Measurements from ENCODE around the gene NANS.
"Not testable (repeated sequence)": the region's sequence is repeated elsewhere in the genome, so short reads cannot be mapped to it uniquely, and the experiment has no call there.

NANS gene

DNA sequence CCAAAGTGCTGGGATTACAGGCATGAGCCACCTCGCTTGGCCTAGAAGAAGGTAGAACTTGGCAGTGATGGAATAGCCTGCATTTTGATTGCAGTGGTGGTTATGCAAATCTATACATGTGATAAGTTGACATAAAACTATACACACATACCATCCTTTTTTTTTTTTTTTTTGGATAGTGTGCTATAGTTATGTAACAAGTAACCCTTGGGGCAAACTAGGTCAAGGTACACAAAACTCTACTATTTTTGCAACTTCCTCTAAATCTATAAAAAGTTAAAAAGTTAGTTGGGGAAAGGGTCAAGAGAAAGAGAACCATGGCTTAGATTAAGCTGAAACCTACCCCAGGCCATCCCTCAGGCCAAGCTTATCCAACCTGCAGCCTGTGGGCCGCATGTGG, 51.4 kb downstream of the NANS start:
- DNase-seq = no peak

GRCh38 chr9:98108531-98109031, 52.0 kb downstream of the NANS start:
- no peak for DNase-seq

DNA sequence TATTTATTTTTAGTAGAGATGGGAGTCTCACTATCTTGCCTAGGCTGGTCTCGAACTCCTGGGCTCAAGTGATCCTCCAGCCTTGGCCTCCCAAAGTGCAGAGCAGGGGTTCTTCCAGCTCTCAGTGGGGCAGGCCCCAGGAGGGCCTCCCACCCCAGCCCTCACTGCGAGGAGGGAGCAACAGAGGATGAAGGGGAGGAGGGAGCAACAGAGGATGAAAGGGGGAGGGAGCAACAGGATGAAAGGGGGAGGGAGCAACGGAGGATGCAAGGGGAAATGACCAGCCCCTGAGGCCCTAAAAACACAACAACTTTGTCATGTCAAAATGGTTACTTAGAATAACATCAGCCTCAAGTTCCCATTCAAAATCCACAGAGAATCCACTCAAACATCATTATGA, 52.5 kb downstream of the NANS start:
- no peak for DNase-seq

GRCh38 chr9:98117097-98117496, 60.6 kb downstream of the NANS start:
- not testable (repeated sequence) for DNase-seq

DNA sequence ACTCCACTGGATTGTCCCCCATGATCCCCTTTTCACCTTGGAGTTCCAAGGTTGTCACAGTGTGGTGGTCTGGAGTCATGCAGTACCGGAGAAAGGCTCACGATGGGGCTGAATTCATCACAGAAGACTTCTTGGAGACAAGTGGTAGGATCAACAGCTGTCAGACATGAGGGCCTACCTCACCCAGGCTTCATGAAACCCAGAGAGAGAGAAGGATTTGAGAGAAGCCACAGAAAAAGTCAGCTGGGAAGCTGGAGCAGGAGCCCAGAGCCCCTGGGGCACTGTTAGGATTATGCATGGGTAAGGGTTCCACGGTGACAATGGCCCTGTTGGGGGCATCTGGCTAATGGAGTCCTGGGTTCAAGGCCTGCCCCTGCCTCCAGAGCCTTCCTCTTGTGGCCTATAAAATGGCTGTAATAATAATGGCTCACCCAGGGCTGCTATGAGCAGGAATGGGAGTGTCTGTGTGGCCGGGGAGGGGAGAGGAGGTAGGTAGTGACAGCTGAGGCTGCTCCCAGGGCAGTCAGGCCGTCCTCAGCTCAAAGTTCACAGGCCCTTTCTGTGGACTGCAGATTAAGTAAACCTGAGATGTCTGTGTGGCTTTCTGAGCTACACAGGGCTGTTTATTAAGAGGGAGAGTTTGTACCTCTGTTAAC, 61.6 kb downstream of the NANS start:
- DNase-seq = peak; percentile 47

- peak; percentile 71 for DNase-seq
Observed at GRCh38 chr9:98118640-98119601, 62.4 kb downstream of the NANS start, which contains the start of gene TRIM14. Gene TRIM14, minus strand, starts transcription at chr9:98119222. Its CDS starts 34 bp downstream, at chr9:98119188.

- DNase-seq = no peak
Observed at GRCh38 chr9:98120476-98120875, 63.9 kb downstream of the NANS start.

DNA sequence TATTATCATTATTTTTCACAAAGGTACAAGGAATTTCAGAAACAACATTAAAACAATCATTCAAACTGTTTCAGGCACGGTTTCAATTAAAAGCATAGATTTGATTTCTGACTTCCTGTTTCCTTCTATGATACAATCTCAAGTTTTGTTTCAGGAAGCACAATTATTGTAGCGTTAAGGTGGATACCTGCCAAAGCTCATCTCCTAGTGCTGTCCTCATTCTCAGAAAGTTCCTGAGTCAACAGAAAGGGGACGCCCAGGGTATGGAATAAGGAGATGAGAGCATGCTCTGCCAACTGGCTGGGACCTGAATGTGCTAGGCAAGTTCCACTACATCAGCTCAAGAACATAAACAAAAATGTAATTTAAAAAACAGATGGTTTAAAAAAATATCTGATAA, 64.5 kb downstream of the NANS start:
- no peak for DNase-seq

- not testable (repeated sequence) for DNase-seq
Observed at GRCh38 chr9:98124091-98124490, 67.6 kb downstream of the NANS start.

DNA sequence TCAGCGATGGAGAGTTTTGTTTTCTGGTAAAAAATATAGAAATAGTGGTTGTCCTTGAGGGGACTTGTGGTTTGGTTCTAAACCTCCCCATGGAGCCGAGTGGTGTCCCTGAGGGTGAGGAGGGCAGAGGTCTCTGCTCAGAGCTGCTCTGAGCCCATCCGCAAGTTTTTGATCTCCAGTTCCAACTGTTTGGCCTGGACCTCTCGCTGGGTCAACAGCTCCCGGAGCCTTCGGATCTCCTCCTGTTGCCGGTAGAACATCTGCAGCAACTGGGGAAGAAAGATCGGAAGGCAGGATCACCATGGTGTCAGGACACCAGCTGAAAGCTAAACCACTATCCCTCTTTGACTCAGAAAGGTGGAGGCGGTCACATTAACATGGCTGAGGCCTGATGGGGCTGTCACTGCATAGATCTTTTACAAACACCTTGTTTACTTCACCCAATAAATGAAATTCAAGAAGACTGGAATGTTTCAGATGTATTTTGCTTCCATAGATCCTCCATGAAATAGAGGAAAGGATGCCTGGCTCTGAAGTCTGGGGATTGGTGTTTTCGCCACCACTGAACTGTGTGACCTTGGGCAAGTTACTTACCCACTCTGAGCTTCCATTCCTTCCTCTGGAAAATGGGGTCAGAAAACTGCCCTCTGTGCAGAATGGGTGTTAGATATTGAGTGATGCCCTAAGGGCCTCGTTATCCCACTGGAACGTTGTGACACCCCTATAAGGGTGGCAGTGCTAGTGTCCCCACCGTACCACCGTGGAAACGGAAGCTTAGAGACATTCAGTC, 68.3 kb downstream of the NANS start:
- DNase-seq = no peak

DNA sequence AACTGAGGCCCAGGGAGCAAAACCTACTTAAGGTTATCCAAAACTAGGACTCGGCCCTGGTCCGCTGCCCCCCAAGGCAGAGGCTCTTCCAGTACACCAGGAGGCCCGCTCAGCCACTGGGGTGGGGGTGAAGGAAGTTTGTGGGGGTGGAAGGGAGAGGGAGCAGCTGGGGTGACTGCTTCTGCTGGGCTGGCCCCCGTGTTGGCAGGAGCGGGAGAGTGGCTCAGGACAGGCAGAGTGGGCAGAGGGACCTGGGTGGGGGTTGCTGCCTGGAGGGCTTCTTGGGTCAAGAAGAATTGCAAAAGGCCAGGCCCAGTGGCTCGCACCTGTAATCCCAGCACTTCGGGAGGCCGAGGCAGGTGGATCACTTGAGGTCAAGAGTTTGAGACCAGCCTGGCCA, 70.7 kb downstream of the NANS start:
- no peak for DNase-seq

DNA sequence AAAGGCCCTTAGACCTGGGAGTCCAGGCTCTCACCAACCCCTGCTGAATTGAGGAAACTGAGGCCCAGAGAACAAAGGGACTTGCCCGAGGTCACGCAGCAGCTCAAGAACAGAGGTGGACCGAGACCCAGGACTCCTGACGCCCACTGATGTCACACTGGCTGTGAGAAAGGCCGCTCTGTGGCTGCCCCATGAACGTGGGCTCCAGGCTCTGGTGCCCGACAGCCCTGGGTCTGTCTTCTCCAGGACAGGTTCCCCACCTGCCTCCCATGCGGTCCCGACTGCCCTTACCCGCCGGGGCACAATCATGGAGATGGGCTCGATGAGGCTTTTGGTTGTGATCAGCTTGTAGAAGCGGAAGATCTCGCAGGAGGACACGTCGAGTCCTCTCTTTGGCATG, 71.8 kb downstream of the NANS start:
- DNase-seq = no peak

DNA sequence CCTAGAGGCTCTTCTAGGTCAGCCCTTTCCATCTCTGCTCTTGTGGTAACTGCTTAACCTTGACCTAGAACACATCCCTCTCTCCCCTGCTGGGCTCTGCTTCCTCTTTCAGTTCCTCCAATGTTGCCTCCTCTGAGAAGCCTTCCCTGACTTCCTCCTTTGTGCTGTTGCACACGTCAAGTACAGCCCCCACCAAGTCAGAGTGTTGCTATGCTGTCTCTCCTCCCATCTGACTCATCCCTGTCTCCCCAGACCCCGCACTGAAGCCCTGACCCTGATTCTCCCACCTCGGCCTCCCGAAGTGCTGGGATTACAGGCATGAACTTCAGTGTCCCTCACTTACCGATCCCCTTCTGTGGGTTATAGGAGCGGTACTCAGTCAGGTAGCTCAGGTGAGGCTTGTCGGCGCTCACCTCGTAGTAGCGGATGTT, 72.9 kb downstream of the NANS start:
- no peak for DNase-seq

GRCh38 chr9:98130060-98130459, 73.5 kb downstream of the NANS start:
- not testable (repeated sequence) for DNase-seq

GRCh38 chr9:98130576-98131228, 74.2 kb downstream of the NANS start:
- peak; percentile 17 for DNase-seq

DNA sequence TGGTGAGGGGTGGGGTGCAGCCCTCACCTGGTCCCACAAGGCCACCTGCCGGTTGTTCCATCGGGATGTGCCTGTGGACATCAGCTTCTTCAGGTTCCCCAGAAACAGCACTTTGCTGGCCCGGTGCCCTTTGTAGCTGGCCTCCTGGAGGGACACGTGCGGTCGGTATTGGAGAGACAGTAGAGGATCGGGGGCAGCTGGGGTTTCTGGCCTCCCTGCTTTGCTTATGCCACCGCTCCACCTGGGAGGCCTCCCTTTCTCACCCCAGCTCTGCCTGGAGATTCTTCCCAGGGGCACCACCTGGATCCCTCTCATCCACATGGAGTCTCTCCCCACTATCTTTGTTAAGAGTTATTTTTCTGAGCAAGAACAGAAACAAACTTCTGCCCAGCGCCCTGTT, 75.6 kb downstream of the NANS start:
- DNase-seq = peak; percentile 3

Data from activated CD4-positive, CD25-positive, alpha-beta regulatory T cell treated with anti-CD3 and anti-CD28 coated beads, Interleukin-2, amount 50 U/mL, for 72 hours (primary cell).